22Rv1 (cell line): Measurements from ENCODE around the gene PLEKHO1.

Source experiments
- CTCF ChIP-seq: fragments of 450-650 bp; IDR thresholded peaks from 2 replicates; pipeline ENCODE4 v1.5.1; 2017; ENCODE audit warnings: mild to moderate bottlenecking
- ZFX ChIP-seq: fragments of 450-650 bp; IDR thresholded peaks from 2 replicates; pipeline ENCODE4 v1.6.1; 2017; ENCODE audit warnings: antibody characterized with exemption, borderline replicate concordance

GRCh38 chr1:150178548-150178947, 28.8 kb downstream of the PLEKHO1 start:
- TF ChIP-seq CTCF (no peak), ZFX (no peak)
